GM19328 (cell line): ENCODE data around the gene ANKMY1.
"Not testable (repeated sequence)": the region's sequence is repeated elsewhere in the genome, so short reads cannot be mapped to it uniquely, and the experiment has no call there.

ENCODE experiments used
- ATAC-seq: cut with Tn5 transposase; IDR thresholded peaks from one replicate; pipeline ENCODE4 v1.9.1; 2021; ENCODE audit warnings: mild to moderate bottlenecking, moderate library complexity; ENCODE audit not compliant: unreplicated experiment

Gene ANKMY1

GRCh38 chr2:240555541-240556250 lies 2.1 kb downstream of the ANKMY1 start:
- no peak for ATAC-seq

GRCh38 chr2:240554767-240555493 lies 2.9 kb downstream of the ANKMY1 start:
- ATAC-seq: no peak

- no peak for ATAC-seq
These were observed 3.8 kb downstream of the ANKMY1 start for GRCh38 chr2:240553956-240554480.

- ATAC-seq: no peak
These were observed 6.0 kb downstream of the ANKMY1 start for GRCh38 chr2:240551811-240552210.

GRCh38 chr2:240551288-240551687 lies 6.5 kb downstream of the ANKMY1 start:
- no peak for ATAC-seq

GRCh38 chr2:240539906-240540305 lies 17.9 kb downstream of the ANKMY1 start:
- no peak for ATAC-seq

GRCh38 chr2:240539101-240539500 lies 18.7 kb downstream of the ANKMY1 start:
- not testable (repeated sequence) for ATAC-seq

- ATAC-seq: no peak
These were observed 19.6 kb downstream of the ANKMY1 start for GRCh38 chr2:240538031-240538780.

- ATAC-seq: no peak
These were observed 25.6 kb downstream of the ANKMY1 start for GRCh38 chr2:240532031-240532775.

- ATAC-seq: no peak
These were observed 26.8 kb downstream of the ANKMY1 start for GRCh38 chr2:240531038-240531437.

GRCh38 chr2:240530181-240530580 lies 27.6 kb downstream of the ANKMY1 start:
- no peak for ATAC-seq

GRCh38 chr2:240529344-240529999 lies 28.3 kb downstream of the ANKMY1 start:
- no peak for ATAC-seq

GRCh38 chr2:240528406-240529040 lies 29.3 kb downstream of the ANKMY1 start:
- no peak for ATAC-seq

GRCh38 chr2:240527153-240527750 lies 30.5 kb downstream of the ANKMY1 start:
- no peak for ATAC-seq

GRCh38 chr2:240526521-240526920 lies 31.3 kb downstream of the ANKMY1 start:
- ATAC-seq: no peak

- no peak for ATAC-seq
These were observed 32.0 kb downstream of the ANKMY1 start for GRCh38 chr2:240525802-240526201.

GRCh38 chr2:240524963-240525718 lies 32.6 kb downstream of the ANKMY1 start:
- no peak for ATAC-seq

GRCh38 chr2:240523451-240524281 lies 34.1 kb downstream of the ANKMY1 start:
- ATAC-seq: no peak
